ENCODE results near the gene NAGPA.
A peak's percentile ranks its signal among the peaks of the same experiment; 100 is the strongest.

Gene NAGPA

DNA sequence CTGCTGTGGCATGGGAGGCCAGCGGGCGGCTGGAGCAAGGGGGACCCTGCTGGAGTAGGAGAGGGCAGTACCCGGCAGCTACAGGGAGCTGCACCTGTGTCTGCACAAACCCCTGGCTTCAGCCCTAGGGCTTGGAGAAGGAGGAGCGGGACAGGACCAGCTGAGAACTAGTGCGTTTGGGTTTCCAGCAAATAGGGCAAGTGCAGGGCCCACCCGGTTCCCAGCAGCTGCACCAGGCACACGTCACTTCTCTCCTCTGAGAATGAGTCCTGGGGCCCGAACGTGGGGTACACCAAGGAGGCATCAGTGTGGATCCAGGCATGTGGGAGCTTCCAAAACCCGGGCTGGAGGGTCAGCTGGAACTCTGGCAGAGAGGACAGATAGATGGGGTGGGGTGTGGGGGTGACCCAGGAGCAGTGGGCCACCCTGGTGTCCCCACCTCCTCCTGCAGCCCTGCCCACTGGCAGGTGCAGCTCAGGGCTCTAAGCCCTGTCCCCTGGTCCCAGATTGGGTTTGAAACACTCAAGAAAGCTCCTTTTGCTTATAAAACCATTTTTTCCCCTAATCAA is 26.4 kb upstream of the NAGPA start:
- TF ChIP-seq, protein P1, sequence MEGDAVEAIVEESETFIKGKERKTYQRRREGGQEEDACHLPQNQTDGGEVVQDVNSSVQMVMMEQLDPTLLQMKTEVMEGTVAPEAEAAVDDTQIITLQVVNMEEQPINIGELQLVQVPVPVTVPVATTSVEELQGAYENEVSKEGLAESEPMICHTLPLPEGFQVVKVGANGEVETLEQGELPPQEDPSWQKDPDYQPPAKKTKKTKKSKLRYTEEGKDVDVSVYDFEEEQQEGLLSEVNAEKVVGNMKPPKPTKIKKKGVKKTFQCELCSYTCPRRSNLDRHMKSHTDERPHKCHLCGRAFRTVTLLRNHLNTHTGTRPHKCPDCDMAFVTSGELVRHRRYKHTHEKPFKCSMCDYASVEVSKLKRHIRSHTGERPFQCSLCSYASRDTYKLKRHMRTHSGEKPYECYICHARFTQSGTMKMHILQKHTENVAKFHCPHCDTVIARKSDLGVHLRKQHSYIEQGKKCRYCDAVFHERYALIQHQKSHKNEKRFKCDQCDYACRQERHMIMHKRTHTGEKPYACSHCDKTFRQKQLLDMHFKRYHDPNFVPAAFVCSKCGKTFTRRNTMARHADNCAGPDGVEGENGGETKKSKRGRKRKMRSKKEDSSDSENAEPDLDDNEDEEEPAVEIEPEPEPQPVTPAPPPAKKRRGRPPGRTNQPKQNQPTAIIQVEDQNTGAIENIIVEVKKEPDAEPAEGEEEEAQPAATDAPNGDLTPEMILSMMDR (IDR thresholded peaks at IDR 0.05; ENCODE audit: control insufficient read depth, insufficient read depth, low read depth, low read length, missing control alignments) = no peak
- H3K4me3 ChIP-seq (ENCODE audit: control insufficient read depth, low read depth, low read length) = no peak overlapping the region
- DNase-seq (ENCODE audit: low read depth) = no peak

DNA sequence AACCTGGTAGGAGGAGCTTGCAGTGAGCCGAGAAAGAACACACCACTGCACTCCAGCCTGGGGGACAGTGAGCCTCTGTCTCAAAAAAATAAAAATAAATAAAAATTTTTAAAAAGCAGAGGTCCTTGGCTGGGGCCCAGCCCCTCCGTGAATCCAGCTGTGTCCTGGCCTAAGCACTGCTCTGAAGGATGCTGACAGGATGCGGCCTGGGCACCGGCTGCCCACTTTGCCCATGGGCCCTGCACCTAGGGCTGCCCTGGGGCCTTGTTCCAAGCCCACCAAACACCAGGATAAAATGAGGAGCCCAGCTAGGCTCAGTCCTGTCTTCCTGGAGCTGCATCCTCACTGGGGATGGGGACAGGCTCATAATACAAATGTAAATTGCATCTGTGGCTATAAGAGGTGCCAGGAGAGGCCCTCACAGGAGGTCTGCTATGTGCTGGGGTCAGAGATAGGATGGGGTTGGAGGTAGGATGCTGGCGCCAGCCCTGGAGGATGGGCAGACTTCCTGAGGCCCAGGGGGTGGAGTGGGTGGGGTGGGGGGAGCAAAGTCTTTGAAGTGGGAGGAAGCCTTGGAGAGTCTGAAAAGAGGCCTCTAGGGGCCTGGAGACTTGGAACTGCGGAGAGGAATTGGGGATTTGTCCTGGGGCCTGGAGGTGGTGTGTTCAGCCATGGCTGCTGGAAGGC is 25.8 kb upstream of the NAGPA start:
- no peak overlapping the region for H3K4me3 ChIP-seq (ENCODE audit: control insufficient read depth, low read depth, low read length)
- TF ChIP-seq, protein P1 (IDR thresholded peaks at IDR 0.05; ENCODE audit: control insufficient read depth, insufficient read depth, low read depth, low read length, missing control alignments) = no peak
- DNase-seq (ENCODE audit: low read depth) = no peak

DNA sequence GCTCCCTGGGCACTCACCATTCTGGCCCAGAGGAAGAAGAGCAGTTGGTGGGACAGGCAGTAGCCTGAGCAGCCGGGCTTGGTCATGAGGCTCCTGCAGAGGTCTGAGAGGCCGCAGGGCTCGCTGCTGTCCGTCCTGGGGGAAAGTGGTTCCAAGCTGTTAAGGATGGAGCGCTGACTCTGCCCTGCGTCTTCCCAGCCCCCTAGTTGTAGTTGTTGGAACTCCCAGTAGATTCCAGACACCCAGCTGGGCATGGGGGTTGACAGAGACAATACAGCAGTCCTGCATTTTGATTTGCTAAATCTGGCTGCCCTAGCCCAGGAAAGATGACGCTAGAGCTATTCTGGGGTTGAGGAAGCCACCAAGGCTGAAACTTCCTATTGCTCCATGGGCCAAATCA is 24.7 kb upstream of the NAGPA start:
- DNase-seq (ENCODE audit: low read depth) = no peak
- H3K4me3 ChIP-seq (ENCODE audit: control insufficient read depth, low read depth, low read length) = no peak overlapping the region
- TF ChIP-seq, protein P1 (IDR thresholded peaks at IDR 0.05; ENCODE audit: control insufficient read depth, insufficient read depth, low read depth, low read length, missing control alignments) = peak; percentile 26

DNA sequence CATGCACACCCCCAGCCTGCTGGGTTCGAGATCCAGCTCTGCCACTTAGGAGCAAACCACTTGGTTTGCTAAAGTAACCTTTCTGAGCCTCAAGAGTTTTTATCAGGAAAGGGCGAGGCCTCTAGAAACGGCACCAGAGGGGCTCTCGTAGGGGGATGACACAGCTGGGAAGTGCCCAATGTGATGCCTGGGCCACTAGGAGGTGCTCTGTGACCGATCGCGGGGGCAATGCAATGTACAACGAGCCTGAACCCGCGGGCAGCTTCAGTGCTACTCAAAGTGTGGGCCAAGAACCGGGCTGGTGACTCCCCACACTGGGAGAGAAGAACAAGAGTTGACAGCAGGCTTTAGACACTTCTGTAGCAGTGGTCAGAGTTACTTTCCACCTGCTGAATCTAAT is 22.6 kb upstream of the NAGPA start:
- DNase-seq (ENCODE audit: low read depth) = no peak
- TF ChIP-seq, protein P1 (IDR thresholded peaks at IDR 0.05; ENCODE audit: control insufficient read depth, insufficient read depth, low read depth, low read length, missing control alignments) = peak; percentile 55
- H3K4me3 ChIP-seq (ENCODE audit: control insufficient read depth, low read depth, low read length) = no peak overlapping the region

DNA sequence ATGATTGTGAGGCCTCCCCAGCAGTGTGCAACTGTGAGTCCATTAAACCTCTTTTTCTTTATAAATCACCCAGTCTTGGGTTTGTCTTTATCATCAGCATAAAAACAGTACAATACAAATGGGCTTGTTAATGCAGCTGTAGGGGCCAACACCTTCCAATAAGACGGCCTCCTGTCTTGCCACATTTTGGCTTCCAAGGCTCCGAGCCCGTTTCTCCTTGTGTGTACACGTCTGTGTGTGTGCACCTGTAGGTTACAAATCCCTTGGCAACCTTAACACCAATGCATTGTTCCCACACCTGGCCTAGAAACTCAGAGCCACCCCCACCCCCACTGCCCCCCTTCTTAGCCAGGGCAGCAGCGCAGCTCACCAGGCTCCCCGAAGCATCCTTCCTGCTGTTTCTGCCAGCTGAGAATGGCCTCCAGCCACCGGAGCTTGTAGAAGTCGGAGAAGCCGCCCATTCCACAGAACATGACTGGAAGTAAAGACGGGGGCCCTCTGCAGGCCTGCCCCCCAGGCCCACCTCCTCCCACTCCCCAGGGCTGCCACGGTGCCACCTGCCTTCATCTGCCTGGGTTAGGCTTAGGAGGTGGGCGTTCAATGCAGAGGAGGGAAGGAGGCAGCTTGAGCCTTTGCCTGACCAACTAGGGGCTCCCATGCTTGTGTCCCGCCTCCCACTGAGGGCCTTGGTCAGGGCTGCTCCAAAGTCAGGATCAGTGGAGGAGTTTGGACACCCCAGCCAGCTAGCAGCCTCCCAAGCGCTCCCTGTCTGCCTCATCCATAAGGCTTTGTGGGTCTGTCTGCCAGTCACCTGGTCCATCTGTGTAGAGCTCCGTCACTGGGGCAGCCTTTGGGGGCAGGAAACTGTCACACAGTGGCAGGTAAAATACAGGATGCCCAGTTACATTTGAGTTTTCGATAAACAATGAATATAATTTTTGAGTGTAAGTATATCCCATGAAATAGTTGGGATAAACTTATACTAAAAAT is 21.4 kb upstream of the NAGPA start:
- DNase-seq (ENCODE audit: low read depth) = no peak
- TF ChIP-seq, protein P1 (IDR thresholded peaks at IDR 0.05; ENCODE audit: control insufficient read depth, insufficient read depth, low read depth, low read length, missing control alignments) = no peak
- H3K4me3 ChIP-seq (ENCODE audit: control insufficient read depth, low read depth, low read length) = no peak overlapping the region

DNA sequence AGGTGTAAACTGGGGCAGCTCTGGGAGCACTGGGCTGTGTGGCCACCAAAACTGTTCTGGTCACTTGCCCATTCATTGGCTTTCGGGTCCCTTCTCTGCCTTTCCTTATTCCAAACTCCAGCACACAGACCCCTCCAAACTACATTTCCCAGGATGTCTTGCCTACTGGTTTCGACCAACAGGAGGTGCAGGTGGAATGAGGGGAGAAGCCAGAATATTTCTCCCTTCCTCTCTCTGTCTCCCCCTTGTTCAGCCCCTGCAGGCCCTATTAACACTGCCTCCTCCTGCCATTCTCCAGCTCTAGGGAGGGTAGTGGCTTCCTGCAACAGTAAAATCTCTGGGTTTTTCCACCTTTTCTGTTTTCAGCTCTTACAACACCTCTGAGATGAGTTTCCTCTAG is 13.2 kb upstream of the NAGPA start:
- TF ChIP-seq, protein P1 (IDR thresholded peaks at IDR 0.05; ENCODE audit: control insufficient read depth, insufficient read depth, low read depth, low read length, missing control alignments) = no peak
- H3K4me3 ChIP-seq (ENCODE audit: control insufficient read depth, low read depth, low read length) = no peak overlapping the region
- no peak for DNase-seq (ENCODE audit: low read depth)
